ENCODE results near the gene SUPT3H. TPM values are rescaled to one million over a fixed set of nuclear protein-coding genes. Genes with fewer than 3 reads are reported as not detected.

SUPT3H gene
- total and polyA plus RNA-seq, 4 donors = 0.85 to 4.8 (median 2.4) TPM

- no peak overlapping the region for H3K4me3 ChIP-seq (ENCODE audit: low read depth in 1 of 3, low read length in 3 of 3)
- no peaks in the 10 kb centered on the region for H3K36me3 ChIP-seq (ENCODE audit: control insufficient read depth in 4 of 4, insufficient read depth in 3 of 4, low read depth in 1 of 4, low read length in 3 of 4)
- WGBS = 80% methylated on average over 5 of the region's 5 CpGs
- TF ChIP-seq, protein P1, sequence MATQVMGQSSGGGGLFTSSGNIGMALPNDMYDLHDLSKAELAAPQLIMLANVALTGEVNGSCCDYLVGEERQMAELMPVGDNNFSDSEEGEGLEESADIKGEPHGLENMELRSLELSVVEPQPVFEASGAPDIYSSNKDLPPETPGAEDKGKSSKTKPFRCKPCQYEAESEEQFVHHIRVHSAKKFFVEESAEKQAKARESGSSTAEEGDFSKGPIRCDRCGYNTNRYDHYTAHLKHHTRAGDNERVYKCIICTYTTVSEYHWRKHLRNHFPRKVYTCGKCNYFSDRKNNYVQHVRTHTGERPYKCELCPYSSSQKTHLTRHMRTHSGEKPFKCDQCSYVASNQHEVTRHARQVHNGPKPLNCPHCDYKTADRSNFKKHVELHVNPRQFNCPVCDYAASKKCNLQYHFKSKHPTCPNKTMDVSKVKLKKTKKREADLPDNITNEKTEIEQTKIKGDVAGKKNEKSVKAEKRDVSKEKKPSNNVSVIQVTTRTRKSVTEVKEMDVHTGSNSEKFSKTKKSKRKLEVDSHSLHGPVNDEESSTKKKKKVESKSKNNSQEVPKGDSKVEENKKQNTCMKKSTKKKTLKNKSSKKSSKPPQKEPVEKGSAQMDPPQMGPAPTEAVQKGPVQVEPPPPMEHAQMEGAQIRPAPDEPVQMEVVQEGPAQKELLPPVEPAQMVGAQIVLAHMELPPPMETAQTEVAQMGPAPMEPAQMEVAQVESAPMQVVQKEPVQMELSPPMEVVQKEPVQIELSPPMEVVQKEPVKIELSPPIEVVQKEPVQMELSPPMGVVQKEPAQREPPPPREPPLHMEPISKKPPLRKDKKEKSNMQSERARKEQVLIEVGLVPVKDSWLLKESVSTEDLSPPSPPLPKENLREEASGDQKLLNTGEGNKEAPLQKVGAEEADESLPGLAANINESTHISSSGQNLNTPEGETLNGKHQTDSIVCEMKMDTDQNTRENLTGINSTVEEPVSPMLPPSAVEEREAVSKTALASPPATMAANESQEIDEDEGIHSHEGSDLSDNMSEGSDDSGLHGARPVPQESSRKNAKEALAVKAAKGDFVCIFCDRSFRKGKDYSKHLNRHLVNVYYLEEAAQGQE (IDR thresholded peaks at IDR 0.05) = no peak
- TF ChIP-seq NR2F2 (IDR thresholded peaks at IDR 0.05) = no peak
- TF ChIP-seq JUND (IDR thresholded peaks at IDR 0.05) = no peak
- peak; percentile 25 to 34 for TF ChIP-seq RAD21 (IDR thresholded peaks at IDR 0.05)
- no peak for TF ChIP-seq FOXA2 (IDR thresholded peaks at IDR 0.05)
- H3K9me3 ChIP-seq (ENCODE audit: control insufficient read depth in 4 of 4, low read length in 3 of 4) = no peaks in the 10 kb centered on the region
- no peaks in the 10 kb centered on the region for H3K4me1 ChIP-seq (ENCODE audit: control insufficient read depth in 4 of 4, insufficient read depth in 4 of 4, low read length in 3 of 4)
- H3K27ac ChIP-seq (ENCODE audit: low read depth in 1 of 2, low read length in 2 of 2) = no peak overlapping the region
- no peaks in the 10 kb centered on the region for H3K27me3 ChIP-seq (ENCODE audit: control insufficient read depth in 4 of 4, insufficient read depth in 4 of 4, low read length in 3 of 4)
- DNase-seq (ENCODE audit: low spot score) = no peak
- H3K9ac ChIP-seq (ENCODE audit: low read depth in 1 of 2, low read length in 2 of 2) = no peak overlapping the region
Measured at GRCh38 chr6:45086360-45087084, 291.2 kb downstream of the SUPT3H start.

DNA sequence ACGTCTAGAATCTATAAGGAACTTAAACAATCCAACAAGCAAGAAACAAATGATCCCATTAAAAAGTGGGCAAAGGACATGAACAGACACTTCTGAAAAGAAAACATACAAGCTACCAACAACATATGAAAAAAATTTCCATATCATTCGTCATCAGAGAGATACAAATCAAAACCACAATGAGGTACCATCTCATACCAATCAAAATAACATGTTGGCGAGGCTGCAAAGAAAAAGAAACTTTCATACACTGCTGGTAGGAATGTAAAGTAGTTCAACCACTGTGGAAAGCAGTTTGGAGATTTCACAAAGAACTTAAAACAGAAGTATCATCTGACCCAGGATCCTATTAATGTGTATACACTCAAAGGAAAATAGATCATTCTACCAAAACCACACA, 293.5 kb downstream of the SUPT3H start:
- WGBS = 96% methylated on average over 3 of the region's 3 CpGs
- DNase-seq (ENCODE audit: low spot score) = no peak
- Histone ChIP-seq H3K9ac (ENCODE audit: low read depth in 1 of 2, low read length in 2 of 2) (no peak overlapping the region), H3K4me1 (ENCODE audit: control insufficient read depth in 4 of 4, insufficient read depth in 4 of 4, low read length in 3 of 4) (no peaks in the 10 kb centered on the region), H3K9me3 (ENCODE audit: control insufficient read depth in 4 of 4, low read length in 3 of 4) (no peaks in the 10 kb centered on the region), H3K4me3 (ENCODE audit: low read depth in 1 of 3, low read length in 3 of 3) (no peak overlapping the region), H3K36me3 (ENCODE audit: control insufficient read depth in 4 of 4, insufficient read depth in 3 of 4, low read depth in 1 of 4, low read length in 3 of 4) (no peaks in the 10 kb centered on the region), H3K27ac (ENCODE audit: low read depth in 1 of 2, low read length in 2 of 2) (no peak overlapping the region), H3K27me3 (ENCODE audit: control insufficient read depth in 4 of 4, insufficient read depth in 4 of 4, low read length in 3 of 4) (no peaks in the 10 kb centered on the region)
- TF ChIP-seq, protein P2, sequence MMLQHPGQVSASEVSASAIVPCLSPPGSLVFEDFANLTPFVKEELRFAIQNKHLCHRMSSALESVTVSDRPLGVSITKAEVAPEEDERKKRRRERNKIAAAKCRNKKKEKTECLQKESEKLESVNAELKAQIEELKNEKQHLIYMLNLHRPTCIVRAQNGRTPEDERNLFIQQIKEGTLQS (IDR thresholded peaks at IDR 0.05) = no peak
- no peak for TF ChIP-seq RAD21 (IDR thresholded peaks at IDR 0.05)
- TF ChIP-seq TAF1 (conservative IDR thresholded peaks at IDR 0.05) = no peak
- no peak for TF ChIP-seq RXRA (IDR thresholded peaks at IDR 0.05)
- TF ChIP-seq EGR1 (IDR thresholded peaks at IDR 0.05; ENCODE audit: low read depth in 2 of 2) = no peak
- no peak for TF ChIP-seq GABPA (IDR thresholded peaks at IDR 0.05 in 1 of 2, conservative IDR thresholded peaks at IDR 0.05 in 1 of 2)
- no peak for TF ChIP-seq NR2F2 (IDR thresholded peaks at IDR 0.05)
- TF ChIP-seq HNF4G (IDR thresholded peaks at IDR 0.05) = no peak
- TF ChIP-seq ZBTB33 (IDR thresholded peaks at IDR 0.05) = no peak
- no peak for TF ChIP-seq YY1 (IDR thresholded peaks at IDR 0.05)
- no peak for TF ChIP-seq FOXA2 (IDR thresholded peaks at IDR 0.05)
- TF ChIP-seq, protein P1 (IDR thresholded peaks at IDR 0.05) = no peak
